ENCODE data around the gene WASF1.

WASF1 gene

GRCh38 chr6:110178626-110179405 lies 654 bp downstream of the WASF1 start:
- Histone ChIP-seq H3K9ac (ENCODE audit: low read depth, low read length, poor library complexity) (peak overlapping the region; percentile 88), H3K27ac (replicated peaks; ENCODE audit: low read length) (peak overlapping the region; percentile 97), H4K91ac (ENCODE audit: low read depth, low read length, poor library complexity) (no peak overlapping the region), H2AK5ac (ENCODE audit: low read depth, low read length) (peak overlapping the region; percentile 45), H3K23ac (ENCODE audit: low read depth, low read length, poor library complexity) (peak overlapping the region; percentile 92), H2BK120ac (ENCODE audit: low read depth, low read length) (peak overlapping the region; percentile 83), H3K18ac (ENCODE audit: low read length) (peak overlapping the region; percentile 99), H2AFZ (ENCODE audit: low read length) (peak overlapping the region; percentile 99), H3K9me3 (replicated peaks in 1 of 2; ENCODE audit: control insufficient read depth in 2 of 2, insufficient read depth in 1 of 2, low read depth in 1 of 2, low read length in 2 of 2) (no peaks in the 10 kb centered on the region), H2BK15ac (ENCODE audit: low read length) (peak overlapping the region; percentile 94), H2BK5ac (ENCODE audit: low read length) (peak overlapping the region; percentile 91), H3K4me1 (ENCODE audit: control insufficient read depth in 2 of 2, insufficient read depth in 1 of 2, low read depth in 1 of 2, low read length in 2 of 2) (peaks cover 1 to 14% of the 10 kb centered on the region in 2 donors), H3K14ac (ENCODE audit: low read length) (peak overlapping the region; percentile 90), H3K79me1 (ENCODE audit: low read depth, low read length) (peaks cover 6% of the 10 kb centered on the region), H3K36me3 (replicated peaks in 1 of 2; ENCODE audit: control insufficient read depth in 2 of 2, insufficient read depth in 2 of 2, low read length in 2 of 2) (peaks cover 2 to 5% of the 10 kb centered on the region in 2 donors), H2BK12ac (ENCODE audit: low read length) (no peak overlapping the region), H4K8ac (ENCODE audit: low read depth, low read length) (no peak overlapping the region), H3K4me3 (ENCODE audit: low read length in 2 of 2) (peak overlapping the region; percentile 88 to 90), H3K4me2 (ENCODE audit: insufficient read depth, low read length, poor library complexity, severe bottlenecking) (peak overlapping the region; percentile 78), H3K4ac (ENCODE audit: low read length) (peak overlapping the region; percentile 85), H3K27me3 (ENCODE audit: control insufficient read depth in 3 of 3, insufficient read depth in 3 of 3, low read depth in 1 of 3, low read length in 3 of 3) (no peaks in the 10 kb centered on the region)
- peak; percentile 59 for DNase-seq (ENCODE audit: low spot score)
- no CpG with 5 or more reads among the region's 66 CpGs for WGBS, 2 donors (ENCODE audit: extremely low coverage in 2 of 2, insufficient read length in 2 of 2, insufficient replicate concordance in 1 of 2)

GRCh38 chr6:110173506-110174132 lies 5.9 kb downstream of the WASF1 start:
- Histone ChIP-seq H2BK15ac (ENCODE audit: low read length) (no peak overlapping the region), H3K4ac (ENCODE audit: low read length) (no peak overlapping the region), H3K23ac (ENCODE audit: low read depth, low read length, poor library complexity) (no peak overlapping the region), H3K4me3 (ENCODE audit: low read length in 2 of 2) (no peak overlapping the region), H3K9me3 (replicated peaks in 1 of 2; ENCODE audit: control insufficient read depth in 2 of 2, insufficient read depth in 1 of 2, low read depth in 1 of 2, low read length in 2 of 2) (no peaks in the 10 kb centered on the region), H3K36me3 (replicated peaks in 1 of 2; ENCODE audit: control insufficient read depth in 2 of 2, insufficient read depth in 2 of 2, low read length in 2 of 2) (no peaks in the 10 kb centered on the region), H3K4me1 (ENCODE audit: control insufficient read depth in 2 of 2, insufficient read depth in 1 of 2, low read depth in 1 of 2, low read length in 2 of 2) (peaks cover 2% of the 10 kb centered on the region in 2 donors), H2BK120ac (ENCODE audit: low read depth, low read length) (no peak overlapping the region), H4K91ac (ENCODE audit: low read depth, low read length, poor library complexity) (no peak overlapping the region), H3K4me2 (ENCODE audit: insufficient read depth, low read length, poor library complexity, severe bottlenecking) (peak overlapping the region; percentile 26), H3K18ac (ENCODE audit: low read length) (no peak overlapping the region), H2AFZ (ENCODE audit: low read length) (no peak overlapping the region), H3K27me3 (ENCODE audit: control insufficient read depth in 3 of 3, insufficient read depth in 3 of 3, low read depth in 1 of 3, low read length in 3 of 3) (no peaks in the 10 kb centered on the region), H3K79me1 (ENCODE audit: low read depth, low read length) (no peaks in the 10 kb centered on the region), H2BK12ac (ENCODE audit: low read length) (no peak overlapping the region), H2AK5ac (ENCODE audit: low read depth, low read length) (no peak overlapping the region), H3K9ac (ENCODE audit: low read depth, low read length, poor library complexity) (no peak overlapping the region), H2BK5ac (ENCODE audit: low read length) (no peak overlapping the region), H4K8ac (ENCODE audit: low read depth, low read length) (no peak overlapping the region), H3K27ac (replicated peaks; ENCODE audit: low read length) (no peak overlapping the region), H3K14ac (ENCODE audit: low read length) (no peak overlapping the region)
- DNase-seq (ENCODE audit: low spot score): no peak
- WGBS, 2 donors (ENCODE audit: extremely low coverage in 2 of 2, insufficient read length in 2 of 2, insufficient replicate concordance in 1 of 2): no CpG with 5 or more reads among the region's 4 CpGs

GRCh38 chr6:110170081-110170480 lies 9.4 kb downstream of the WASF1 start:
- Histone ChIP-seq H2BK5ac (ENCODE audit: low read length) (no peak overlapping the region), H3K27me3 (ENCODE audit: control insufficient read depth in 3 of 3, insufficient read depth in 3 of 3, low read depth in 1 of 3, low read length in 3 of 3) (no peaks in the 10 kb centered on the region)

GRCh38 chr6:110158479-110158878 lies 21.0 kb downstream of the WASF1 start:
- Histone ChIP-seq H3K4me3 (ENCODE audit: low read length in 2 of 2) (no peak overlapping the region), H2BK120ac (ENCODE audit: low read depth, low read length) (no peak overlapping the region), H3K79me1 (ENCODE audit: low read depth, low read length) (no peaks in the 10 kb centered on the region), H3K14ac (ENCODE audit: low read length) (no peak overlapping the region), H3K27me3 (ENCODE audit: control insufficient read depth in 3 of 3, insufficient read depth in 3 of 3, low read depth in 1 of 3, low read length in 3 of 3) (no peaks in the 10 kb centered on the region), H3K9ac (ENCODE audit: low read depth, low read length, poor library complexity) (no peak overlapping the region), H3K23ac (ENCODE audit: low read depth, low read length, poor library complexity) (no peak overlapping the region), H2AFZ (ENCODE audit: low read length) (no peak overlapping the region), H2BK5ac (ENCODE audit: low read length) (no peak overlapping the region), H3K36me3 (replicated peaks in 1 of 2; ENCODE audit: control insufficient read depth in 2 of 2, insufficient read depth in 2 of 2, low read length in 2 of 2) (peaks cover 0 to 6% of the 10 kb centered on the region in 2 donors), H3K4ac (ENCODE audit: low read length) (no peak overlapping the region), H3K18ac (ENCODE audit: low read length) (no peak overlapping the region), H3K9me3 (replicated peaks in 1 of 2; ENCODE audit: control insufficient read depth in 2 of 2, insufficient read depth in 1 of 2, low read depth in 1 of 2, low read length in 2 of 2) (peaks cover 0 to 13% of the 10 kb centered on the region in 2 donors), H4K8ac (ENCODE audit: low read depth, low read length) (no peak overlapping the region), H3K27ac (replicated peaks; ENCODE audit: low read length) (no peak overlapping the region), H3K4me2 (ENCODE audit: insufficient read depth, low read length, poor library complexity, severe bottlenecking) (no peak overlapping the region), H3K4me1 (ENCODE audit: control insufficient read depth in 2 of 2, insufficient read depth in 1 of 2, low read depth in 1 of 2, low read length in 2 of 2) (no peaks in the 10 kb centered on the region), H2BK12ac (ENCODE audit: low read length) (no peak overlapping the region), H2BK15ac (ENCODE audit: low read length) (no peak overlapping the region), H4K91ac (ENCODE audit: low read depth, low read length, poor library complexity) (no peak overlapping the region), H2AK5ac (ENCODE audit: low read depth, low read length) (no peak overlapping the region)
- no peak for DNase-seq (ENCODE audit: low spot score)
- WGBS, 2 donors (ENCODE audit: extremely low coverage in 2 of 2, insufficient read length in 2 of 2, insufficient replicate concordance in 1 of 2): no CpG with 5 or more reads among the region's 1 CpG

More at GRCh38 chr6:110170081-110170480, 9.4 kb downstream of the WASF1 start:
- H3K79me1 ChIP-seq (ENCODE audit: low read depth, low read length): no peaks in the 10 kb centered on the region
- H2BK15ac ChIP-seq (ENCODE audit: low read length): no peak overlapping the region
- no CpG with 5 or more reads among the region's 2 CpGs for WGBS, 2 donors (ENCODE audit: extremely low coverage in 2 of 2, insufficient read length in 2 of 2, insufficient replicate concordance in 1 of 2)
- DNase-seq (ENCODE audit: low spot score): no peak
- no peak overlapping the region for H3K27ac ChIP-seq (replicated peaks; ENCODE audit: low read length)
- H4K8ac ChIP-seq (ENCODE audit: low read depth, low read length): no peak overlapping the region
- peaks cover 0 to 2% of the 10 kb centered on the region in 2 donors for H3K4me1 ChIP-seq (ENCODE audit: control insufficient read depth in 2 of 2, insufficient read depth in 1 of 2, low read depth in 1 of 2, low read length in 2 of 2)
- no peak overlapping the region for H2AFZ ChIP-seq (ENCODE audit: low read length)
- no peak overlapping the region for H4K91ac ChIP-seq (ENCODE audit: low read depth, low read length, poor library complexity)
- no peaks in the 10 kb centered on the region for H3K9me3 ChIP-seq (replicated peaks in 1 of 2; ENCODE audit: control insufficient read depth in 2 of 2, insufficient read depth in 1 of 2, low read depth in 1 of 2, low read length in 2 of 2)
- no peak overlapping the region for H2BK12ac ChIP-seq (ENCODE audit: low read length)
- H3K14ac ChIP-seq (ENCODE audit: low read length): no peak overlapping the region
- no peak overlapping the region for H2AK5ac ChIP-seq (ENCODE audit: low read depth, low read length)
- H3K4ac ChIP-seq (ENCODE audit: low read length): no peak overlapping the region
- no peak overlapping the region for H3K9ac ChIP-seq (ENCODE audit: low read depth, low read length, poor library complexity)
- H3K23ac ChIP-seq (ENCODE audit: low read depth, low read length, poor library complexity): no peak overlapping the region
- H3K36me3 ChIP-seq (replicated peaks in 1 of 2; ENCODE audit: control insufficient read depth in 2 of 2, insufficient read depth in 2 of 2, low read length in 2 of 2): no peaks in the 10 kb centered on the region
- no peak overlapping the region for H2BK120ac ChIP-seq (ENCODE audit: low read depth, low read length)
- H3K4me3 ChIP-seq (ENCODE audit: low read length in 2 of 2): no peak overlapping the region
- H3K18ac ChIP-seq (ENCODE audit: low read length): no peak overlapping the region
- no peak overlapping the region for H3K4me2 ChIP-seq (ENCODE audit: insufficient read depth, low read length, poor library complexity, severe bottlenecking)
